D721Med (cell line): ENCODE data around the gene GDPGP1.

Experiments
- DNase-seq: peaks from one replicate; pipeline ENCODE4 v3.0.0; 2011; ENCODE audit warnings: low spot score; ENCODE audit not compliant: insufficient read length
- FAIRE-seq: peaks from 2 replicates; lab custom pipeline; 2011; peaks lifted over from hg19 to GRCh38; lab: Jason Lieb, UNC
- CTCF ChIP-seq: IDR thresholded peaks from 2 replicates; pipeline ENCODE4 v1.5.1; 2012; ENCODE audit warnings: mild to moderate bottlenecking, control low read depth; ENCODE audit not compliant: insufficient read depth; ENCODE audit errors: missing control alignments

The GDPGP1 gene

DNA sequence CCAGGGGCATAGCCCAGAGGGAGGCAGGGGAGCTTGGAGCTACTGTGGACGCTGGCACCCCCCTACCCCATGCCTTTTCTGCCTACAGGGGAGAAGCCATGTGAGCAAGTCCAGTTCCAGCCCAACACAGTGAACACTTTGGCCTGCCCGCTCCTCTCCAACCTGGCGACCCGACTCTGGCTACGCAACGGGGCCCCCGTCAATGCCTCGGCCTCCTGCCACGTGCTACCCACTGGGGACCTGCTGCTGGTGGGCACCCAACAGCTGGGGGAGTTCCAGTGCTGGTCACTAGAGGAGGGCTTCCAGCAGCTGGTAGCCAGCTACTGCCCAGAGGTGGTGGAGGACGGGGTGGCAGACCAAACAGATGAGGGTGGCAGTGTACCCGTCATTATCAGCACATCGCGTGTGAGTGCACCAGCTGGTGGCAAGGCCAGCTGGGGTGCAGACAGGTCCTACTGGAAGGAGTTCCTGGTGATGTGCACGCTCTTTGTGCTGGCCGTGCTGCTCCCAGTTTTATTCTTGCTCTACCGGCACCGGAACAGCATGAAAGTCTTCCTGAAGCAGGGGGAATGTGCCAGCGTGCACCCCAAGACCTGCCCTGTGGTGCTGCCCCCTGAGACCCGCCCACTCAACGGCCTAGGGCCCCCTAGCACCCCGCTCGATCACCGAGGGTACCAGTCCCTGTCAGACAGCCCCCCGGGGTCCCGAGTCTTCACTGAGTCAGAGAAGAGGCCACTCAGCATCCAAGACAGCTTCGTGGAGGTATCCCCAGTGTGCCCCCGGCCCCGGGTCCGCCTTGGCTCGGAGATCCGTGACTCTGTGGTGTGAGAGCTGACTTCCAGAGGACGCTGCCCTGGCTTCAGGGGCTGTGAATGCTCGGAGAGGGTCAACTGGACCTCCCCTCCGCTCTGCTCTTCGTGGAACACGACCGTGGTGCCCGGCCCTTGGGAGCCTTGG, 5.9 kb upstream of the GDPGP1 start:
- FAIRE-seq (no peak), DNase-seq (no peak)
- TF ChIP-seq CTCF: no peak

- no peak for FAIRE-seq
- no peak for DNase-seq
- no peak for TF ChIP-seq CTCF
Measured at GRCh38 chr15:90228960-90229359, 5.0 kb upstream of the GDPGP1 start.

DNA sequence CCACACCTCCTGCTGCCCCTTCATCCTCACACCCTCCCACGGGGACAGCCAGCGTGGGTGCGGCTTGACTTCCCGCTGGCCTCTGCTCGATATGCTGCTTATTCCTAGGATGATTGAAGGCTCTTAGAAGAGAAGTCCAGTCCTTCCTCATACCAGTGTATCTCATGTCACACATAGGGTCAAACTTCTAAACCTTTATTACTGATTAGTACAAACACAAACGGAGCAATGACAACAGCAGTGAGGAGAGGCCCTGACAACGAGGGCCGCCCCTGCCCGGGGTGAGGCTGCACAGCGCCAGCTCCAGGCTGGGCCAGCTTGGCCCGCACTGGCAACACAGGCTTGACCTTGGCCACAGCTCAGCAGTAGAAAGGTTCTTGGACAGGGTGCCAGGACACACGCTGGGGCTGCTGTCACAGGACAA, 3.9 kb upstream of the GDPGP1 start:
- TF ChIP-seq CTCF: no peak
- no peak for FAIRE-seq
- DNase-seq: no peak

- no peak for DNase-seq
- TF ChIP-seq CTCF: no peak
- no peak for FAIRE-seq
Measured at GRCh38 chr15:90230610-90231009, 3.4 kb upstream of the GDPGP1 start.

- FAIRE-seq: no peak
- no peak for DNase-seq
- no peak for TF ChIP-seq CTCF
Measured at GRCh38 chr15:90231028-90232017, 2.7 kb upstream of the GDPGP1 start.

DNA sequence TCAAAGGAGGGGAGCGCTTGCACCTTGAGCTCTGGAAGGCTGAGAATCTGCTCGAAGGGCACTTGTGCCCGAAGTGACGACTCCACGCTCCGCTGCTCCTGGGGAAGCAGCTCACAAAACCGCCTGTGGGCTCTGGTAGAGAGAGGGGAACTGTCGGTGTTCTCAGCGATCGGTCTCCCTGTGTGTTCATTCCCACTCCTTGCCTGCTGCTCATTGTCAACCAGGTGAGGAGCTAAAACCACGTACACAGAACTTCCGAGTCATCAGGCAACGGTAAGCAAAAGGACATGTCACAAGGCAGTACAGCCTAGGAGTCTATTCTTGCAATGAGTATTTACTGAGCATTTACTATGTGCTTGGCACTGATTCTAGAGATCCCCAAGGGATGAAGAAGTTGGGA, 1.8 kb upstream of the GDPGP1 start:
- DNase-seq (no peak), FAIRE-seq (no peak)
- TF ChIP-seq CTCF: no peak
